Measurements from ENCODE around the gene GFI1. TPM values are rescaled to one million over a fixed set of nuclear protein-coding genes. Genes with fewer than 3 reads are reported as not detected.

The GFI1 gene
- total RNA-seq, 1 donor from 2014 or later = 0.89 TPM

- Histone ChIP-seq H3K4me3 (ENCODE audit: insufficient read depth, low read depth, low read length) (no peak overlapping the region), H3K27me3 (ENCODE audit: insufficient read depth, low read length) (no peaks in the 10 kb centered on the region), H3K9ac (ENCODE audit: low read length) (no peak overlapping the region), H3K9me3 (ENCODE audit: insufficient read depth, low read depth, low read length) (no peaks in the 10 kb centered on the region), H2AFZ (ENCODE audit: low read depth, low read length) (no peak overlapping the region), H3K36me3 (ENCODE audit: insufficient read depth, low read length) (no peaks in the 10 kb centered on the region), H3K79me2 (ENCODE audit: insufficient read depth, low read length) (no peaks in the 10 kb centered on the region), H4K20me1 (ENCODE audit: insufficient read depth, low read length) (no peaks in the 10 kb centered on the region), H3K27ac (ENCODE audit: low read depth, low read length) (no peak overlapping the region), H3K4me2 (ENCODE audit: low read length) (no peak overlapping the region), H3K4me1 (ENCODE audit: insufficient read depth, low read length) (no peaks in the 10 kb centered on the region)
- no peaks in the 10 kb centered on the region for H3K9me3 Mint-ChIP-seq (ENCODE audit: unreplicated experiment)
- H3K27me3 Mint-ChIP-seq (ENCODE audit: low read depth, unreplicated experiment) = no peaks in the 10 kb centered on the region
- H3K27ac Mint-ChIP-seq (ENCODE audit: unreplicated experiment) = no peak overlapping the region
- H3K4me1 Mint-ChIP-seq (ENCODE audit: low read depth, unreplicated experiment) = no peaks in the 10 kb centered on the region
- H3K4me3 Mint-ChIP-seq (ENCODE audit: unreplicated experiment) = no peak overlapping the region
- TF ChIP-seq CTCF (IDR thresholded peaks at IDR 0.05; ENCODE audit: insufficient read depth, low read depth, low read length) (no peak), EZH2 (IDR thresholded peaks at IDR 0.05; ENCODE audit: insufficient read depth, low read length) (no peak)
- FAIRE-seq = no peak
- no peaks in the 10 kb centered on the region for H3K36me3 Mint-ChIP-seq (ENCODE audit: low read depth, unreplicated experiment)
- no peak for DNase-seq (ENCODE audit: low read depth)
These were observed 26.8 kb downstream of the GFI1 start for GRCh38 chr1:92459871-92460320.

GRCh38 chr1:92458146-92458545 is 28.6 kb downstream of the GFI1 start:
- no peaks in the 10 kb centered on the region for H3K36me3 Mint-ChIP-seq (ENCODE audit: low read depth, unreplicated experiment)
- no peak for TF ChIP-seq EZH2 (IDR thresholded peaks at IDR 0.05; ENCODE audit: insufficient read depth, low read length)
- TF ChIP-seq CTCF (IDR thresholded peaks at IDR 0.05; ENCODE audit: insufficient read depth, low read depth, low read length) = no peak
- H3K4me1 Mint-ChIP-seq (ENCODE audit: low read depth, unreplicated experiment) = no peaks in the 10 kb centered on the region
- Histone ChIP-seq H3K27me3 (ENCODE audit: insufficient read depth, low read length) (no peaks in the 10 kb centered on the region), H2AFZ (ENCODE audit: low read depth, low read length) (no peak overlapping the region), H4K20me1 (ENCODE audit: insufficient read depth, low read length) (no peaks in the 10 kb centered on the region), H3K9ac (ENCODE audit: low read length) (no peak overlapping the region), H3K9me3 (ENCODE audit: insufficient read depth, low read depth, low read length) (no peaks in the 10 kb centered on the region), H3K4me2 (ENCODE audit: low read length) (no peak overlapping the region), H3K36me3 (ENCODE audit: insufficient read depth, low read length) (no peaks in the 10 kb centered on the region), H3K4me1 (ENCODE audit: insufficient read depth, low read length) (no peaks in the 10 kb centered on the region), H3K27ac (ENCODE audit: low read depth, low read length) (no peak overlapping the region), H3K79me2 (ENCODE audit: insufficient read depth, low read length) (no peaks in the 10 kb centered on the region), H3K4me3 (ENCODE audit: insufficient read depth, low read depth, low read length) (no peak overlapping the region)
- H3K9me3 Mint-ChIP-seq (ENCODE audit: unreplicated experiment) = no peaks in the 10 kb centered on the region
- no peaks in the 10 kb centered on the region for H3K27me3 Mint-ChIP-seq (ENCODE audit: low read depth, unreplicated experiment)
- H3K27ac Mint-ChIP-seq (ENCODE audit: unreplicated experiment) = no peak overlapping the region
- H3K4me3 Mint-ChIP-seq (ENCODE audit: unreplicated experiment) = no peak overlapping the region
- DNase-seq (ENCODE audit: low read depth) (no peak), FAIRE-seq (no peak)

GRCh38 chr1:92447976-92448375 is 38.7 kb downstream of the GFI1 start:
- Mint-ChIP-seq H3K4me3 (ENCODE audit: unreplicated experiment) (no peak overlapping the region), H3K36me3 (ENCODE audit: low read depth, unreplicated experiment) (no peaks in the 10 kb centered on the region), H3K4me1 (ENCODE audit: low read depth, unreplicated experiment) (peaks cover 19% of the 10 kb centered on the region), H3K9me3 (ENCODE audit: unreplicated experiment) (no peaks in the 10 kb centered on the region), H3K27me3 (ENCODE audit: low read depth, unreplicated experiment) (no peaks in the 10 kb centered on the region), H3K27ac (ENCODE audit: unreplicated experiment) (no peak overlapping the region)
- no peaks in the 10 kb centered on the region for H4K20me1 ChIP-seq (ENCODE audit: insufficient read depth, low read length)
- no peak overlapping the region for H3K9ac ChIP-seq (ENCODE audit: low read length)
- H3K4me3 ChIP-seq (ENCODE audit: insufficient read depth, low read depth, low read length) = no peak overlapping the region
- FAIRE-seq (no peak), DNase-seq (ENCODE audit: low read depth) (no peak)
- no peaks in the 10 kb centered on the region for H3K9me3 ChIP-seq (ENCODE audit: insufficient read depth, low read depth, low read length)
- H3K4me1 ChIP-seq (ENCODE audit: insufficient read depth, low read length) = peaks cover 5% of the 10 kb centered on the region
- H3K36me3 ChIP-seq (ENCODE audit: insufficient read depth, low read length) = no peaks in the 10 kb centered on the region
- no peak overlapping the region for H3K27ac ChIP-seq (ENCODE audit: low read depth, low read length)
- TF ChIP-seq CTCF (IDR thresholded peaks at IDR 0.05; ENCODE audit: insufficient read depth, low read depth, low read length) = no peak
- no peak for TF ChIP-seq EZH2 (IDR thresholded peaks at IDR 0.05; ENCODE audit: insufficient read depth, low read length)
- H3K79me2 ChIP-seq (ENCODE audit: insufficient read depth, low read length) = no peaks in the 10 kb centered on the region
- no peak overlapping the region for H3K4me2 ChIP-seq (ENCODE audit: low read length)
- no peak overlapping the region for H2AFZ ChIP-seq (ENCODE audit: low read depth, low read length)
- H3K27me3 ChIP-seq (ENCODE audit: insufficient read depth, low read length) = no peaks in the 10 kb centered on the region

Measured in astrocyte (in vitro differentiated cells and primary cell).